SH-SY5Y (cell line): ENCODE results near the gene CELA3A.
"Not testable (repeated sequence)": the region's sequence is repeated elsewhere in the genome, so short reads cannot be mapped to it uniquely, and the experiment has no call there.

Source experiments
- GATA2 ChIP-seq: IDR thresholded peaks from 2 replicates; pipeline ENCODE4 v1.6.1; 2011; ENCODE audit warnings: mild to moderate bottlenecking, low read depth, low read length
- GATA3 ChIP-seq: IDR thresholded peaks from 2 replicates; pipeline ENCODE4 v1.6.1; 2011; ENCODE audit warnings: low read depth, mild to moderate bottlenecking, low read length, moderate library complexity

DNA sequence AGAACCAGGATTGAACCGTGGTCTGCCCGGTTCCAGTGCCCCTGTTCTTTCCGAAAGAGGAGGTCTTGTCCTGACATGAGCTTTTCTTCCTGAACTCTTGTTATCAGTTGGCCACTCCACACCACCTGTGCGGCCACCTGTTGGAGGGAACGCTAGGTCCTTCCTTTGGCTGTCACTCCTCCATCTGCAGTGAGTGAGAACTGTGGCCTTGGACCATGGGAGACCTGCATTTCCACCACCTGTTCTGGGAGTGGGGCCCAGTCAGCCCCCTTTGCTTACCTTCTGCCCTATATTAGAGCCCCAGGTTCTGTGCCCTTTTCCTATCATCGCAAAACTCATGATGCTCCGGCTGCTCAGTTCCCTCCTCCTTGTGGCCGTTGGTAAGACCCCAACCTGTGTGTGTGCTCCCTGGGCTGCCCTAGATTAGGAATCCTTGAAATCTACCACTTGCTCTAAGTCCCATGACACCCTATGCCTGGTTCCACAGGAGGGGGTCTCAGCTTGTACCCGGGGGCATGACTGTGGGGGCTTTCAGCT, 24.7 kb upstream of the CELA3A start, which contains the start of gene CELA3B:
- TF ChIP-seq GATA2, GATA3: not testable (repeated sequence)
